ENCODE results near the gene SPTB.

SPTB gene

GRCh38 chr14:64875350-64875749 lies 4.4 kb downstream of the SPTB start:
- H4K20me1 ChIP-seq (ENCODE audit: insufficient read depth, low read length) = no peaks in the 10 kb centered on the region
- no peaks in the 10 kb centered on the region for H3F3A ChIP-seq (ENCODE audit: insufficient read depth, low read length)
- no peak overlapping the region for H3K4me3 ChIP-seq (ENCODE audit: low read length)
- H3K9ac ChIP-seq (ENCODE audit: low read length) = no peak overlapping the region
- no peaks in the 10 kb centered on the region for H3K27me3 ChIP-seq (replicated peaks; ENCODE audit: insufficient read depth, low read length)
- H2AFZ ChIP-seq (ENCODE audit: low read length) = no peak overlapping the region
- H3K36me3 ChIP-seq (replicated peaks; ENCODE audit: insufficient read depth, low read length) = no peaks in the 10 kb centered on the region
- H3K4me2 ChIP-seq (ENCODE audit: low read depth, low read length) = no peak overlapping the region
- DNase-seq = no peak
- no peaks in the 10 kb centered on the region for H3K9me2 ChIP-seq (replicated peaks; ENCODE audit: insufficient read depth, low read length)
- H3K9me3 ChIP-seq (replicated peaks; ENCODE audit: insufficient read depth, low read length) = no peaks in the 10 kb centered on the region
- TF ChIP-seq EZH2phosphoT487 (IDR thresholded peaks at IDR 0.05; ENCODE audit: low read length) (no peak), CTCF (IDR thresholded peaks at IDR 0.05; ENCODE audit: low read length) (no peak), EZH2 (optimal IDR thresholded peaks at IDR 0.05; ENCODE audit: low read depth, low read length) (no peak)
- H3K79me2 ChIP-seq (ENCODE audit: low read length) = no peaks in the 10 kb centered on the region
- no peak overlapping the region for H3K27ac ChIP-seq (ENCODE audit: low read length)
- H3K4me1 ChIP-seq (ENCODE audit: low read length) = no peaks in the 10 kb centered on the region

- H3K9ac ChIP-seq (ENCODE audit: low read length) = no peak overlapping the region
- DNase-seq = no peak
- H3K27ac ChIP-seq (ENCODE audit: low read length) = no peak overlapping the region
- no peak overlapping the region for H3K4me2 ChIP-seq (ENCODE audit: low read depth, low read length)
- no peaks in the 10 kb centered on the region for H3K36me3 ChIP-seq (replicated peaks; ENCODE audit: insufficient read depth, low read length)
- no peaks in the 10 kb centered on the region for H4K20me1 ChIP-seq (ENCODE audit: insufficient read depth, low read length)
- H3K9me3 ChIP-seq (replicated peaks; ENCODE audit: insufficient read depth, low read length) = no peaks in the 10 kb centered on the region
- H3F3A ChIP-seq (ENCODE audit: insufficient read depth, low read length) = no peaks in the 10 kb centered on the region
- no peak overlapping the region for H2AFZ ChIP-seq (ENCODE audit: low read length)
- H3K9me2 ChIP-seq (replicated peaks; ENCODE audit: insufficient read depth, low read length) = no peaks in the 10 kb centered on the region
- no peaks in the 10 kb centered on the region for H3K79me2 ChIP-seq (ENCODE audit: low read length)
- no peaks in the 10 kb centered on the region for H3K27me3 ChIP-seq (replicated peaks; ENCODE audit: insufficient read depth, low read length)
- no peak overlapping the region for H3K4me3 ChIP-seq (ENCODE audit: low read length)
- H3K4me1 ChIP-seq (ENCODE audit: low read length) = no peaks in the 10 kb centered on the region
- TF ChIP-seq CTCF (IDR thresholded peaks at IDR 0.05; ENCODE audit: low read length) (no peak), EZH2phosphoT487 (IDR thresholded peaks at IDR 0.05; ENCODE audit: low read length) (no peak), EZH2 (optimal IDR thresholded peaks at IDR 0.05; ENCODE audit: low read depth, low read length) (no peak)
Measured at GRCh38 chr14:64873506-64874219, 6.0 kb downstream of the SPTB start.

- no peaks in the 10 kb centered on the region for H3K36me3 ChIP-seq (replicated peaks; ENCODE audit: insufficient read depth, low read length)
- H3K4me3 ChIP-seq (ENCODE audit: low read length) = no peak overlapping the region
- no peaks in the 10 kb centered on the region for H3F3A ChIP-seq (ENCODE audit: insufficient read depth, low read length)
- no peak overlapping the region for H3K27ac ChIP-seq (ENCODE audit: low read length)
- H3K9ac ChIP-seq (ENCODE audit: low read length) = no peak overlapping the region
- no peaks in the 10 kb centered on the region for H3K9me2 ChIP-seq (replicated peaks; ENCODE audit: insufficient read depth, low read length)
- no peaks in the 10 kb centered on the region for H3K9me3 ChIP-seq (replicated peaks; ENCODE audit: insufficient read depth, low read length)
- H3K4me1 ChIP-seq (ENCODE audit: low read length) = no peaks in the 10 kb centered on the region
- no peaks in the 10 kb centered on the region for H4K20me1 ChIP-seq (ENCODE audit: insufficient read depth, low read length)
- no peak for DNase-seq
- H3K79me2 ChIP-seq (ENCODE audit: low read length) = no peaks in the 10 kb centered on the region
- TF ChIP-seq EZH2phosphoT487 (IDR thresholded peaks at IDR 0.05; ENCODE audit: low read length) = no peak
- TF ChIP-seq EZH2 (optimal IDR thresholded peaks at IDR 0.05; ENCODE audit: low read depth, low read length) = no peak
- TF ChIP-seq CTCF (IDR thresholded peaks at IDR 0.05; ENCODE audit: low read length) = no peak
- H2AFZ ChIP-seq (ENCODE audit: low read length) = no peak overlapping the region
- H3K4me2 ChIP-seq (ENCODE audit: low read depth, low read length) = no peak overlapping the region
- no peaks in the 10 kb centered on the region for H3K27me3 ChIP-seq (replicated peaks; ENCODE audit: insufficient read depth, low read length)
Measured at GRCh38 chr14:64871344-64871743, 8.4 kb downstream of the SPTB start.
